ENCODE data around the gene PRKCE. TPM values are rescaled to one million over a fixed set of nuclear protein-coding genes. Genes with fewer than 3 reads are reported as not detected.

The PRKCE gene
- total RNA-seq, 1 donor from 2014 or later = 15.7 TPM

GRCh38 chr2:45780541-45781463, 129.3 kb downstream of the PRKCE start:
- DNase-seq = no peak

GRCh38 chr2:45781464-45781811, 130.0 kb downstream of the PRKCE start:
- DNase-seq = no peak

GRCh38 chr2:45782436-45782835, 131.0 kb downstream of the PRKCE start:
- no peak for DNase-seq

- DNase-seq = no peak
Measured at GRCh38 chr2:45782986-45783385, 131.5 kb downstream of the PRKCE start.

GRCh38 chr2:45786030-45786835, 134.8 kb downstream of the PRKCE start:
- DNase-seq = no peak

- DNase-seq = no peak
Measured at GRCh38 chr2:45786836-45787357, 135.4 kb downstream of the PRKCE start.

- no peak for DNase-seq
Measured at GRCh38 chr2:45788401-45788800, 136.9 kb downstream of the PRKCE start.

GRCh38 chr2:45789317-45789716, 137.8 kb downstream of the PRKCE start:
- DNase-seq = no peak

GRCh38 chr2:45789961-45790723, 138.7 kb downstream of the PRKCE start:
- DNase-seq = no peak

GRCh38 chr2:45793305-45793962, 142.0 kb downstream of the PRKCE start:
- no peak for DNase-seq

- no peak for DNase-seq
Measured at GRCh38 chr2:45794134-45794617, 142.7 kb downstream of the PRKCE start.

GRCh38 chr2:45796500-45796899, 145.0 kb downstream of the PRKCE start:
- DNase-seq = no peak

- no peak for DNase-seq
Measured at GRCh38 chr2:45797451-45798230, 146.2 kb downstream of the PRKCE start.

- no peak for DNase-seq
Measured at GRCh38 chr2:45799679-45800381, 148.4 kb downstream of the PRKCE start.

GRCh38 chr2:45802499-45803138, 151.1 kb downstream of the PRKCE start:
- no peak for DNase-seq

- no peak for DNase-seq
Measured at GRCh38 chr2:45804987-45805755, 153.7 kb downstream of the PRKCE start.

- DNase-seq = no peak
Measured at GRCh38 chr2:45806563-45807358, 155.3 kb downstream of the PRKCE start.

GRCh38 chr2:45808294-45808800, 156.9 kb downstream of the PRKCE start:
- DNase-seq = no peak

All from tongue (tissue), 2 donors.